Epithelial cell of esophagus (primary cell): ENCODE measurements around the gene CHN2.
A peak's percentile ranks its signal among the peaks of the same experiment; 100 is the strongest.

Source experiments
- DNase-seq: peaks from one replicate; pipeline ENCODE4 v3.0.0; 2010; ENCODE audit warnings: low read depth
- H3K4me3 ChIP-seq: 2 replicates; pipeline ENCODE4 v1.5.1; 2011; ENCODE audit warnings: mild to moderate bottlenecking, low read length, control low read depth
- TF ChIP-seq, protein P1 (sequence below): IDR thresholded peaks from 2 replicates; pipeline ENCODE4 v1.5.1; 2011; ENCODE audit warnings: low read depth, mild to moderate bottlenecking, low read length, control low read depth, inconsistent platforms; ENCODE audit not compliant: insufficient read depth; ENCODE audit errors: missing control alignments

Gene CHN2

GRCh38 chr7:29194206-29194593 is 375 bp upstream of the CHN2 start:
- no peak for DNase-seq
- TF ChIP-seq, protein P1, sequence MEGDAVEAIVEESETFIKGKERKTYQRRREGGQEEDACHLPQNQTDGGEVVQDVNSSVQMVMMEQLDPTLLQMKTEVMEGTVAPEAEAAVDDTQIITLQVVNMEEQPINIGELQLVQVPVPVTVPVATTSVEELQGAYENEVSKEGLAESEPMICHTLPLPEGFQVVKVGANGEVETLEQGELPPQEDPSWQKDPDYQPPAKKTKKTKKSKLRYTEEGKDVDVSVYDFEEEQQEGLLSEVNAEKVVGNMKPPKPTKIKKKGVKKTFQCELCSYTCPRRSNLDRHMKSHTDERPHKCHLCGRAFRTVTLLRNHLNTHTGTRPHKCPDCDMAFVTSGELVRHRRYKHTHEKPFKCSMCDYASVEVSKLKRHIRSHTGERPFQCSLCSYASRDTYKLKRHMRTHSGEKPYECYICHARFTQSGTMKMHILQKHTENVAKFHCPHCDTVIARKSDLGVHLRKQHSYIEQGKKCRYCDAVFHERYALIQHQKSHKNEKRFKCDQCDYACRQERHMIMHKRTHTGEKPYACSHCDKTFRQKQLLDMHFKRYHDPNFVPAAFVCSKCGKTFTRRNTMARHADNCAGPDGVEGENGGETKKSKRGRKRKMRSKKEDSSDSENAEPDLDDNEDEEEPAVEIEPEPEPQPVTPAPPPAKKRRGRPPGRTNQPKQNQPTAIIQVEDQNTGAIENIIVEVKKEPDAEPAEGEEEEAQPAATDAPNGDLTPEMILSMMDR, result no peak

GRCh38 chr7:29196191-29196590 is 1.6 kb downstream of the CHN2 start:
- H3K4me3 ChIP-seq, result no peak overlapping the region
- no peak for DNase-seq
- TF ChIP-seq, protein P1, result no peak

More at GRCh38 chr7:29194206-29194593, 375 bp upstream of the CHN2 start:
- peak overlapping the region; percentile 55 for H3K4me3 ChIP-seq

DNA sequence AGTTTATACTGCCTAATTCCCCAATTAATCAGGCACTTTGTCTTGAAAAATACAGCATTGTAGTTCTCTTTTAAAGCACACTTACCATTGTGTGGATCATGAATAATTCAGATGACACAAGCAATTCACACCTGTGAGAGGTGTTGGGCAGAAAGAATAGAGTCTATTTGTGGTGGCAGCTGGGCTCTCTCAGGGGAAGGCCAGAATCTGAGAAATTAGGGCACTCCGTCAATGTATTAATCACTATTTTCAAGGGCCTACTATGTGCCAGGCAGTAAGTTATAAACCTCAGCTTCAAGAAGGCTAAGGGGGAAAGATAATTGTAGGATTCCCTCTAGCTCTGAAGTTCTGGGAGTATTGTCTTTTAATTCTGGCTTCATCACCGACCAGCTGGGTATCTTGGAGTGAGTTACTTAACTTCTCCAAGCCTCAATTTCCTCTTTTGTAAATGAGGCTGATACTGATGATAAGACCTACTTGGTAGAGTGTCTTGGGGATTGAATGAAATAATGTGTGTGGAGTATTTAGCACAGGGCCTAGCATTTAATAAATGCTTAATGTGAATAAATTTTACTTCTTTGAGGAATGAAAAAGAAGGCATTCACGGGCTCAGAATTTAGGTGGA is 2.5 kb downstream of the CHN2 start:
- DNase-seq, result no peak
- H3K4me3 ChIP-seq, result no peak overlapping the region
- TF ChIP-seq, protein P1, result no peak

- no peak overlapping the region for H3K4me3 ChIP-seq
- DNase-seq, result no peak
- TF ChIP-seq, protein P1, result no peak
Measured at GRCh38 chr7:29197916-29198315, 3.3 kb downstream of the CHN2 start.

DNA sequence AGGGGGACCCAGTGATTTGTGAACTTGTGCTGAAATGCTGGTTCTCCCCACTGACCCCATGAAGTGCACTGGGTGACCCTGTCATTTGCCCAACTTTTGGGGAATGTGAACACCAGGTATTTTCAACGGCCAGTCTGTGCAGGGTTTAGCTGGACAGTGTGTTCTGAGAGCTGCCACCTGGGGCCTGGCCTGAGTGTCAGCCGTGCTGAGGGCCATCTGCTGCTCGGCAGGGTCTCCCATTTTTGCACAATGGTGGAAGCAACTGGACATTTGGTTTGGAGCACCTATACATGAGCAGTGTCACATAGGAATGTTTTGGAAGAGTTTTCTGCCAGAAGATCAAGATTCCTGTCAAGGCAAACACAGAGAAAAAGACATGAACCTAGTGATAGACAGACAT is 5.2 kb downstream of the CHN2 start:
- TF ChIP-seq, protein P1, result no peak
- no peak for DNase-seq
- H3K4me3 ChIP-seq, result no peak overlapping the region

DNA sequence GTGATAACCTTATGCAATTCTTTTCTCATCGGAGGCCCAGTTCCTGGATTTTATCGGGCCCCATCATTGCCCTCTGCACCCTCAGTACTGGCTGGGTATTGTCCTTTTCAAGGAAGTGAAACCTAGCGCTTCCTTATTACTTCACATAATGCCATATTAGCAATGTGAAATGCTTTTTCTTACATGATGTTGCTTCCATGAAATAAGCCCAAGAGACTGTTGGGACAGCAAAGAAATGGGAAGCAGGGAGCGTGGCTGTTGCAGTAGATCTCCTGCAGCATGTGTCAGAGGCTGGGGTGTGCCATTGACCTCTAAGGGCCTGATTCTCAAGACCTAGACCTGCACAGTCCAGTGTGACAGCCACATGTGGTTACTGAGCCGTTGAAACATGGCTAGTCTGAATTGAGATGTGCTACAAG is 8.1 kb downstream of the CHN2 start:
- no peak overlapping the region for H3K4me3 ChIP-seq
- DNase-seq, result no peak
- TF ChIP-seq, protein P1, result no peak
